K562 (cell line): ENCODE results near the gene ZMAT2. TPM values are rescaled to one million over a fixed set of nuclear protein-coding genes. Genes with fewer than 3 reads are reported as not detected.

Experiments used
- ARID3A ChIP-seq: IDR thresholded peaks from 2 replicates; pipeline ENCODE4 v1.6.1; 2012; ENCODE audit warnings: low read depth, low read length, improper control_type of control experiment, borderline replicate concordance
- BCOR ChIP-seq: fragments of 450-650 bp; IDR thresholded peaks from 2 replicates; pipeline ENCODE4 v1.6.1; 2016
- DPF2 ChIP-seq: fragments of 450-650 bp; IDR thresholded peaks from 2 replicates; pipeline ENCODE4 v1.6.1; 2016
- FOXA3 ChIP-seq, 2 experiments: fragments of 450-650 bp in 1 of 2; sonication (generic) in 1 of 2; formaldehyde crosslinking; IDR thresholded peaks in 1 of 2; conservative IDR thresholded peaks in 1 of 2; 2 replicates each; pipeline versions ENCODE4 v1.4.0 to v1.8.0; 2020 to 2022; ENCODE audit warnings: mild to moderate bottlenecking in 2 of 2, missing genetic modification reagents in 1 of 2
- GATAD2B ChIP-seq: fragments of 450-650 bp; IDR thresholded peaks from 2 replicates; pipeline ENCODE4 v1.6.1; 2017; ENCODE audit warnings: mild to moderate bottlenecking, borderline replicate concordance
- HDAC3 ChIP-seq: fragments of 450-650 bp; IDR thresholded peaks from 2 replicates; pipeline ENCODE4 v1.6.1; 2018; ENCODE audit warnings: borderline replicate concordance, mild to moderate bottlenecking, moderate library complexity; ENCODE audit not compliant: partially characterized antibody
- MAZ ChIP-seq, 2 experiments: fragments of 450-650 bp in 1 of 2; sonication (generic) in 1 of 2; formaldehyde crosslinking; IDR thresholded peaks in 1 of 2; conservative IDR thresholded peaks in 1 of 2; 2 replicates each; pipeline versions ENCODE4 v1.4.0 to v1.5.0; 2020; ENCODE audit warnings: mild to moderate bottlenecking in 1 of 2, missing genetic modification reagents in 1 of 2
- MBD1 ChIP-seq: fragments of 250-450 bp; sonication (Bioruptor Pico); IDR thresholded peaks from 2 replicates; pipeline ENCODE4 v1.8.0; 2022; ENCODE audit warnings: inconsistent platforms
- NFE2 ChIP-seq: IDR thresholded peaks from 2 replicates; pipeline ENCODE4 v1.6.1; 2014; ENCODE audit warnings: antibody characterized with exemption, low read depth
- PBX2 ChIP-seq, 2 experiments: IDR thresholded peaks in 1 of 2; conservative IDR thresholded peaks in 1 of 2; 2 replicates each; pipeline ENCODE4 v1.6.1; 2016; ENCODE audit warnings: low read depth in 2 of 2, mild to moderate bottlenecking in 1 of 2, missing compliant biosample characterization in 1 of 2, missing genetic modification characterization in 1 of 2, moderate library complexity in 1 of 2
- PTRF ChIP-seq: fragments of 450-650 bp; IDR thresholded peaks from 2 replicates; pipeline ENCODE4 v1.6.1; 2016; ENCODE audit warnings: mild to moderate bottlenecking, missing genetic modification characterization, missing compliant biosample characterization
- RBM14 ChIP-seq: fragments of 200-400 bp; formaldehyde crosslinking; IDR thresholded peaks from 2 replicates; pipeline ENCODE4 v1.6.1; 2018; ENCODE audit warnings: low read depth, mild to moderate bottlenecking, low read length, moderate library complexity, borderline replicate concordance; ENCODE audit not compliant: insufficient read depth
- SMC3 ChIP-seq: conservative IDR thresholded peaks from 2 replicates; pipeline ENCODE4 v1.6.1; 2011; ENCODE audit warnings: low read depth, low read length, improper control_type of control experiment; ENCODE audit not compliant: insufficient read depth
- SREBF1 ChIP-seq: fragments of 150-350 bp; IDR thresholded peaks from 2 replicates; pipeline ENCODE4 v1.6.1; 2014; ENCODE audit warnings: antibody characterized with exemption, low read depth, low read length, borderline replicate concordance
- SRSF1 ChIP-seq: fragments of 200-400 bp; formaldehyde crosslinking; IDR thresholded peaks from 2 replicates; pipeline ENCODE4 v1.6.1; 2017; ENCODE audit warnings: mild to moderate bottlenecking, low read depth, low read length, moderate library complexity
- TAF7 ChIP-seq: fragments of 450-650 bp; IDR thresholded peaks from 2 replicates; pipeline ENCODE4 v1.6.1; 2016; ENCODE audit warnings: missing genetic modification characterization, missing compliant biosample characterization
- TRIM24 ChIP-seq, 2 experiments: fragments of 450-650 bp; IDR thresholded peaks; 2 replicates each; pipeline ENCODE4 v1.6.1; 2016
- TRIM28 ChIP-seq: fragments of 450-650 bp; IDR thresholded peaks from 2 replicates; pipeline ENCODE4 v1.6.1; 2017
- USF1 ChIP-seq: sonication (generic); formaldehyde crosslinking; IDR thresholded peaks from 2 replicates; pipeline ENCODE4 v1.9.0; 2022; ENCODE audit warnings: mild to moderate bottlenecking, missing genetic modification reagents
- ZNF174 ChIP-seq: fragments of 250-450 bp; sonication (Bioruptor Pico); IDR thresholded peaks from 2 replicates; pipeline ENCODE4 v1.4.0; 2020; ENCODE audit warnings: mild to moderate bottlenecking
- ZNF584 ChIP-seq: fragments of 200-800 bp; sonication (Bioruptor generic); IDR thresholded peaks from 2 replicates; pipeline ENCODE4 v1.6.1; 2016; ENCODE audit warnings: low read depth, mild to moderate bottlenecking, missing genetic modification characterization, missing compliant biosample characterization
- polyA plus RNA-seq, 8 experiments: library from polyadenylated mRNA; depleted of rRNA in 4 of 8; stranded (reverse) in 5 of 8; unstranded in 3 of 8; fragments of >200 nt; fragmentation: Nextera tagmentation in 2 of 8; fragmentation: Illumina TruSeq in 1 of 8; extraction: Ambion mirVana in 2 of 8; extraction: Trizol in 1 of 8; gene quantifications; 2 replicates each; pipeline versions ENCODE4 v1.2.1 to v1.2.3, GENCODE V29; 2011 to 2014; ENCODE audit warnings: inconsistent platforms in 1 of 8, missing spikeins in 1 of 8
- total RNA-seq, 7 experiments: library from RNA; depleted of rRNA in 6 of 7; stranded (reverse); fragments of >200 nt in 6 of 7; fragmentation: Illumina TruSeq in 2 of 7; extraction: Trizol in 2 of 7; gene quantifications; 2 replicates each; pipeline versions ENCODE4 v1.2.1 to v1.2.3, GENCODE V29; 2011 to 2021; ENCODE audit warnings: low replicate concordance in 1 of 7

The ZMAT2 gene
- total and polyA plus RNA-seq, 9 of the 15 experiments (the other 6 are each of a cell fraction or from before 2014, with no cell fraction given): 44.2 to 101 (median 69.2) TPM

GRCh38 chr5:140725799-140726471 is 25.7 kb downstream of the ZMAT2 start (continued):
- no peak for TF ChIP-seq TRIM28
- no peak for TF ChIP-seq PTRF (tag)
- TF ChIP-seq MAZ (CRISPR knock-in tag; conservative IDR thresholded peaks at IDR 0.05 in 1 of 2, IDR thresholded peaks at IDR 0.05 in 1 of 2): peak in 1 of 2 experiments; percentile 66; a peak in 2 of 4 replicates
- TF ChIP-seq PBX2 (CRISPR knock-in tag; IDR thresholded peaks at IDR 0.05; ENCODE audit: low read depth): no peak
- TF ChIP-seq PBX2 (tag; conservative IDR thresholded peaks at IDR 0.05; ENCODE audit: low read depth): peak; percentile 34; the same call in 1 of the 2 replicates
- 0 out of 2 replicates have a peak, but pooled peaks have one; percentile 20 for TF ChIP-seq DPF2
- TF ChIP-seq GATAD2B: peak; percentile 65; the same call in 1 of the 2 replicates
- TF ChIP-seq USF1 (CRISPR knock-in tag): no peak
- TF ChIP-seq SMC3: no peak
- TF ChIP-seq BCOR: no peak
- TF ChIP-seq TRIM24 (IDR thresholded peaks at IDR 0.05): peak in 1 of 2 experiments; percentile 74; a peak in 2 of 4 replicates
- peak; percentile 58 for TF ChIP-seq HDAC3
- peak; percentile 55; the same call in 1 of the 2 replicates for TF ChIP-seq SREBF1
- TF ChIP-seq ZNF584 (CRISPR knock-in tag): no peak
- no peak for TF ChIP-seq RBM14
- TF ChIP-seq NFE2: peak; percentile 81
- TF ChIP-seq SRSF1: no peak
- TF ChIP-seq TAF7 (tag): no peak
- no peak for TF ChIP-seq MBD1 (CRISPR knock-in tag)
- 0 out of 4 replicates have a peak, but pooled peaks of 1 of the 2 experiments have one; percentile 21 for TF ChIP-seq FOXA3 (CRISPR knock-in tag; conservative IDR thresholded peaks at IDR 0.05 in 1 of 2, IDR thresholded peaks at IDR 0.05 in 1 of 2)
- no peak for TF ChIP-seq ZNF174 (CRISPR knock-in tag)
- TF ChIP-seq ARID3A: peak; percentile 69; the same call in 1 of the 2 replicates
